NCI-H1930 (cell line): Measurements from ENCODE around the gene MSMP.
A peak's percentile ranks its signal among the peaks of the same experiment; 100 is the strongest.

Experiments
- DNase-seq, 2 experiments: peaks; one replicate each; lab custom pipeline; 2025; lab: John Stamatoyannopoulos, UW

The MSMP gene

GRCh38 chr9:35743880-35744518 lies 10.1 kb downstream of the MSMP start:
- DNase-seq, result no peak

GRCh38 chr9:35743452-35743851 lies 10.6 kb downstream of the MSMP start:
- no peak for DNase-seq

- no peak for DNase-seq
These were observed 12.3 kb downstream of the MSMP start for GRCh38 chr9:35741740-35742139.

GRCh38 chr9:35740243-35740642 lies 13.8 kb downstream of the MSMP start:
- DNase-seq, result no peak

- DNase-seq, result no peak
These were observed 15.2 kb downstream of the MSMP start for GRCh38 chr9:35738924-35739323.

GRCh38 chr9:35738186-35738585 lies 15.9 kb downstream of the MSMP start:
- no peak for DNase-seq

- DNase-seq, result no peak
These were observed 16.9 kb downstream of the MSMP start for GRCh38 chr9:35737143-35737542.

- peak; percentile 45 to 46 for DNase-seq
These were observed 17.9 kb downstream of the MSMP start for GRCh38 chr9:35736201-35736633.

- DNase-seq, result no peak
These were observed 20.0 kb downstream of the MSMP start for GRCh38 chr9:35734096-35734495.

- DNase-seq, result peak; percentile 4 to 38
These were observed 21.1 kb downstream of the MSMP start for GRCh38 chr9:35732800-35733541.

- DNase-seq, result peak; percentile 100
These were observed 21.8 kb downstream of the MSMP start, which contains the start of the genes CREB3 and TLN1 for GRCh38 chr9:35732185-35732799. Gene CREB3, plus strand, starts transcription at chr9:35732666. Its CDS starts 107 bp downstream, at chr9:35732773. Gene TLN1, minus strand, starts transcription at chr9:35732195. Its CDS starts 6,501 bp downstream, at chr9:35725694.

- DNase-seq, result no peak
These were observed 22.5 kb downstream of the MSMP start for GRCh38 chr9:35731415-35732184.

- no peak for DNase-seq
These were observed 23.6 kb downstream of the MSMP start for GRCh38 chr9:35730486-35730854.

GRCh38 chr9:35729700-35730485 lies 24.2 kb downstream of the MSMP start:
- no peak for DNase-seq

GRCh38 chr9:35729101-35729500 lies 25.0 kb downstream of the MSMP start:
- DNase-seq, result no peak

- DNase-seq, result no peak
These were observed 25.8 kb downstream of the MSMP start for GRCh38 chr9:35728041-35728971.

GRCh38 chr9:35727676-35728040 lies 26.4 kb downstream of the MSMP start:
- no peak for DNase-seq

- no peak for DNase-seq
These were observed 27.1 kb downstream of the MSMP start for GRCh38 chr9:35726931-35727330.

- no peak for DNase-seq
These were observed 28.7 kb downstream of the MSMP start for GRCh38 chr9:35725362-35725761.

- DNase-seq, result no peak
These were observed 30.2 kb downstream of the MSMP start for GRCh38 chr9:35723908-35724307.
